Measurements from ENCODE around the gene EBF3. TPM values are rescaled to one million over a fixed set of nuclear protein-coding genes. Genes with fewer than 3 reads are reported as not detected.

EBF3 gene
- total RNA-seq, 4 donors from 2014 or later: 0.42 to 2.9 (median 1.3) TPM

DNA sequence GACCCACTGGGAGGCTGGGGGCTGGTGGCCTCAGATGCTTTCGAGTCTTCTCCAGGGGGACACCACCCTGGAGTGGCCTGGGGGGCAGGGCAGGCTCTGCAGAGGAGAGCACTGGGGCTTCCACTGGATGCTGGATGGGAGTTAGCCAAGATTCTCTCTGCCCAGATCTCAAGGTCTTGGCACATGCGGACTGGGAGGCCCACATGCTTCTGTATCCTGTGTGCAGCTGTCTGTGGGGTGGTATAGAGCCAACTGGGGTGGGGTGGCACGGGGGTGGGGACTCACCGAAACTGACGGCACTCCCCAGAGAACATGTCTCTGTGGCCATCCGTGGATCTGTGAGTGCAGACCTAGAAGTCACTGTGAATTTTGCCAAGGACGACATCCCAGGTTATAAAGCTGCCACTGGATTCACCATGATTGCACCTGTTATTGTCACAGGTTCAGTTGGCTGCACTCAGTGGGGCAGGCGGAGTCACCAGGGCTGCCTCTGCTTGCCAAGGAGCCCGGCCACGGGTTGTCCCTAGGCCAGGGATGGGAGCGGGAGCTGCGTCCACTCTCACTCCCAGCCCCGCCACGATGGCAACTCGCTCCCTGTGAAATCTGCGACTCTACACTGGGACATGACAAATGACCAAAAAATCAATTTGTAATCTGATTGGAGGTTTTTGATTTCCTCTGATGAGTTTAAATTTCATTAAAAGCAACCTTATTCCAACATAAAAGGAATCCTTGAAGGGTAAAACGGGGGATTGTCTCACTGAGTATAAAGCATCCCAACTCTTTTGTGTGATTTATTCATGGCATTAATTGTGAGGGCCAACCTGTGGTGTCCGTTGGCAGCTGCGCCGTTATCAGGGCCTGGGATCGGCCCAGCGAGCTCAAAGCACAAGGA, 131.3 kb downstream of the EBF3 start:
- no peak overlapping the region for H3K4me3 ChIP-seq
- H3K9me3 ChIP-seq: no peaks in the 10 kb centered on the region
- no peak for TF ChIP-seq POLR2A (IDR thresholded peaks at IDR 0.05)
- TF ChIP-seq, protein P1, sequence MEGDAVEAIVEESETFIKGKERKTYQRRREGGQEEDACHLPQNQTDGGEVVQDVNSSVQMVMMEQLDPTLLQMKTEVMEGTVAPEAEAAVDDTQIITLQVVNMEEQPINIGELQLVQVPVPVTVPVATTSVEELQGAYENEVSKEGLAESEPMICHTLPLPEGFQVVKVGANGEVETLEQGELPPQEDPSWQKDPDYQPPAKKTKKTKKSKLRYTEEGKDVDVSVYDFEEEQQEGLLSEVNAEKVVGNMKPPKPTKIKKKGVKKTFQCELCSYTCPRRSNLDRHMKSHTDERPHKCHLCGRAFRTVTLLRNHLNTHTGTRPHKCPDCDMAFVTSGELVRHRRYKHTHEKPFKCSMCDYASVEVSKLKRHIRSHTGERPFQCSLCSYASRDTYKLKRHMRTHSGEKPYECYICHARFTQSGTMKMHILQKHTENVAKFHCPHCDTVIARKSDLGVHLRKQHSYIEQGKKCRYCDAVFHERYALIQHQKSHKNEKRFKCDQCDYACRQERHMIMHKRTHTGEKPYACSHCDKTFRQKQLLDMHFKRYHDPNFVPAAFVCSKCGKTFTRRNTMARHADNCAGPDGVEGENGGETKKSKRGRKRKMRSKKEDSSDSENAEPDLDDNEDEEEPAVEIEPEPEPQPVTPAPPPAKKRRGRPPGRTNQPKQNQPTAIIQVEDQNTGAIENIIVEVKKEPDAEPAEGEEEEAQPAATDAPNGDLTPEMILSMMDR (IDR thresholded peaks at IDR 0.05): no peak
- H3K27me3 ChIP-seq: no peaks in the 10 kb centered on the region
- intact Hi-C loops (cut with DNase I): no loop called here
- DNase-seq: no peak
- whole genome bisulfite sequencing, 2 donors: 84 to 89% methylated on average over 18 of the region's 22 CpGs
- no peaks in the 10 kb centered on the region for H3K36me3 ChIP-seq
- no peaks in the 10 kb centered on the region for H3K4me1 ChIP-seq
- no peak overlapping the region for H3K27ac ChIP-seq

DNA sequence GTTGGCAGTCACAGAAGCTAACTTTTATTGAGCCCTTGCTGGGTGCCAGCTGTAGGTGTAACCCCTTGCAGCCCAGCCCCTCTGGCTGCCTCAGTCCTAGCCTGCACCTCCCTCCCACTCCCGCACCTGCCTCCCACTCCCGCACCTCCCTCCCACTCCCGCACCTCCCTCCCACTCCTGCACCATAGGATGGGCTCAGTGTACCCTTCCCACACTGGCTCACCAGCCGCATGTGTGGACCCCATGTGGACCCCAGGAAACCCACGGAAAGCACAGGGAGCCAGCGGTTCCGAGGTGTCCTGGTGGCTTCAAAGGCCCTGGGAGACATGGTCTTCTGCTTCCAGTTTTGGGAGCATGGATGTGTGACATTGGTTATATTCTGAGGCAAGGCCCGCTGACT, 132.9 kb downstream of the EBF3 start:
- no peak overlapping the region for H3K4me3 ChIP-seq
- no peaks in the 10 kb centered on the region for H3K27me3 ChIP-seq
- no peaks in the 10 kb centered on the region for H3K36me3 ChIP-seq
- DNase-seq: no peak
- WGBS, 2 donors: 83 to 96% methylated on average over 2 to 5 of the region's 8 CpGs
- H3K4me1 ChIP-seq: no peaks in the 10 kb centered on the region
- TF ChIP-seq, protein P1 (IDR thresholded peaks at IDR 0.05): no peak
- no peak for TF ChIP-seq POLR2A (IDR thresholded peaks at IDR 0.05)
- H3K27ac ChIP-seq: no peak overlapping the region
- intact Hi-C loops (cut with DNase I): no loop called here
- no peaks in the 10 kb centered on the region for H3K9me3 ChIP-seq

DNA sequence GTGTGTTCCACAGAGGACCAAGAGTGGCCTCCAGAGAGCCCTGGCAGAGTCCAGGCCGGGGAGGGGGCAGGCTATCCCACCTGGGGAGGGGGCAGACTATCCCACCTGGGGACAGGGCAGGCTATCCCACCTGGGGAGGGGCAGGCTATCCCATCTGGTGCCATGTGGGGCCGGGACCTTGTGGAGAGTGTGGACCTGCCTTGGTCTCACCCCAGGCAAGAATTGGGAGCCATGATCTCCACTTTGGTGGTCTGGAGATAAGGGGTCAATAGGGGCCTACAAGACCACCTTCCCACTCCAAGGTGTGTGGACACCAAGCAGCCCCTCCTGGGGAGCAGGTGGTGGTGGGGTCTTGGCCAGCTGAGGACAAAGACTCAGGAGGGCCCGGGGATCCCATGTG, 138.2 kb downstream of the EBF3 start:
- no peak overlapping the region for H3K27ac ChIP-seq
- H3K9me3 ChIP-seq: no peaks in the 10 kb centered on the region
- TF ChIP-seq, protein P1 (IDR thresholded peaks at IDR 0.05): no peak
- no peak for TF ChIP-seq POLR2A (IDR thresholded peaks at IDR 0.05)
- H3K27me3 ChIP-seq: no peaks in the 10 kb centered on the region
- DNase-seq: no peak
- WGBS, 2 donors: 54 to 75% methylated on average over 1 to 3 of the region's 3 CpGs
- no peak overlapping the region for H3K4me3 ChIP-seq
- H3K36me3 ChIP-seq: no peaks in the 10 kb centered on the region
- no peaks in the 10 kb centered on the region for H3K4me1 ChIP-seq
- intact Hi-C loops (cut with DNase I): no loop called here

DNA sequence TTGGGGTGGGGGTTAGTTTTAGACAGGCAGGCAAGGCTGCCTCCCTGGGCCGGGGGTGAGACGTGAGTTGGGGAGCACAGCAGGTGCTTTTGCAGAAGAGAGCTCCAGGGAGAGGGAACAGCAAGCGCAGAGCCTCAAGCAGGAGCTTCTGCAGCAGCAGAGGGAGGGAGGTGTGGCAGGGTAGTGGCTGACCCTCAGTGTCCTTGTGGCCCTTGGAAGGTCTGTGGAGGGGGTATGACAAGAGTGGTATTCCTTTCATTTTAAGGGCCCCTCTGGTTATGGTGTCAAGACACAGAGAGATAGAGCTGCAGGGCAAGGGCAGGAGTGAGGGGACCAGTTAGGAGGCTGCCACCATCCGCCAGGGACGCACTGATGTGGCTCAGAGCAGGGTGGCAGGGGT, 138.9 kb downstream of the EBF3 start:
- Histone ChIP-seq H3K4me3 (no peak overlapping the region), H3K4me1 (no peaks in the 10 kb centered on the region), H3K27me3 (no peaks in the 10 kb centered on the region), H3K36me3 (no peaks in the 10 kb centered on the region), H3K27ac (no peak overlapping the region), H3K9me3 (no peaks in the 10 kb centered on the region)
- 86 to 90% methylated on average over 5 of the region's 5 CpGs for WGBS, 2 donors
- intact Hi-C loops (cut with DNase I): no loop called here
- TF ChIP-seq POLR2A (IDR thresholded peaks at IDR 0.05): no peak
- TF ChIP-seq, protein P1 (IDR thresholded peaks at IDR 0.05): no peak
- no peak for DNase-seq

DNA sequence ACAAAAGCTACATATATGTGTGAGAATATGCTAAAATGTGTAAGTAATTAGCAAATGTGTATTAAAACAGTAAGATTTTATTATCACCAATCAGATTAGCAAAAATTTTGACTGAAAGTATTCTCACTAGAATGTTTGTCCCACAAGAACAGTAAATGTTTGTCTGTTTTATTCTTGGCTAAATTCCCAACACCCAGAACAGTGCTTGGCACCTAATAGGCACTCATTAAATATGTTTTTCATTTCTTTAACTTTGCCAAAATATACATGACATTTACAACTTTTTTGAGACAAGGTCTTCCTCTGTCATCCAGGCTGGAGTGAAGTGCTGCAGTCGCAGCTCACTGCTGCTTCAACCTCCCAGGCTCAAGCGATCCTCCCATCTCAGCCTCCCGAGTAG, 143.6 kb downstream of the EBF3 start:
- Histone ChIP-seq H3K4me1 (no peaks in the 10 kb centered on the region), H3K4me3 (no peak overlapping the region), H3K36me3 (no peaks in the 10 kb centered on the region), H3K9me3 (peaks cover 0 to 11% (median 0%) of the 10 kb centered on the region in 3 donors), H3K27ac (no peak overlapping the region), H3K27me3 (no peaks in the 10 kb centered on the region)
- intact Hi-C loops (cut with DNase I): no loop called here
- TF ChIP-seq, protein P1 (IDR thresholded peaks at IDR 0.05): no peak
- TF ChIP-seq POLR2A (IDR thresholded peaks at IDR 0.05): no peak
- DNase-seq: no peak
- 80 to 83% methylated on average over 3 of the region's 3 CpGs for WGBS, 2 donors
